Smooth muscle cell (in vitro differentiated cells): ENCODE data around the gene MBD3L4. TPM values are rescaled to one million over a fixed set of nuclear protein-coding genes. Genes with fewer than 3 reads are reported as not detected.
"Not testable (repeated sequence)": the region's sequence is repeated elsewhere in the genome, so short reads cannot be mapped to it uniquely, and the experiment has no call there.

Experiments used
- DNase-seq: peaks from one replicate; lab custom pipeline; 2025; ENCODE audit not compliant: unreplicated experiment; lab: John Stamatoyannopoulos, UW
- H2AFZ ChIP-seq: fragments of 200-600 bp; sonication (generic); 2 replicates; pipeline ENCODE4 v1.6.0; 2016; ENCODE audit warnings: antibody characterized with exemption, low read depth, mild to moderate bottlenecking
- H3F3A ChIP-seq: fragments of 200-600 bp; sonication (generic); 2 replicates; pipeline ENCODE4 v1.6.0; 2017; ENCODE audit warnings: antibody characterized with exemption, low read depth
- H3K27ac ChIP-seq: fragments of 200-600 bp; sonication (generic); 2 replicates; pipeline ENCODE4 v1.5.1; 2016; ENCODE audit warnings: low read depth, mild to moderate bottlenecking
- H3K27me3 ChIP-seq: fragments of 200-600 bp; sonication (generic); 2 replicates; pipeline ENCODE4 v1.6.1; 2016; ENCODE audit warnings: low read depth, mild to moderate bottlenecking
- H3K36me3 ChIP-seq: fragments of 200-600 bp; sonication (generic); 2 replicates; pipeline ENCODE4 v1.5.1; 2016; ENCODE audit warnings: low read depth
- H3K4me1 ChIP-seq: fragments of 200-600 bp; sonication (generic); 2 replicates; pipeline ENCODE4 v1.5.1; 2016; ENCODE audit warnings: low read depth
- H3K4me2 ChIP-seq: fragments of 200-600 bp; sonication (generic); 2 replicates; pipeline ENCODE4 v1.6.0; 2016; ENCODE audit warnings: mild to moderate bottlenecking
- H3K4me3 ChIP-seq: fragments of 200-600 bp; sonication (generic); 2 replicates; pipeline ENCODE4 v1.5.1; 2016; ENCODE audit warnings: mild to moderate bottlenecking
- H3K79me2 ChIP-seq: fragments of 200-600 bp; sonication (generic); 2 replicates; pipeline ENCODE4 v1.6.0; 2016; ENCODE audit warnings: low read depth, mild to moderate bottlenecking
- H3K9ac ChIP-seq: fragments of 200-600 bp; sonication (generic); 2 replicates; pipeline ENCODE4 v1.6.0; 2016; ENCODE audit warnings: low read depth
- H3K9me3 ChIP-seq: fragments of 200-600 bp; sonication (generic); replicated peaks from 2 replicates; pipeline ENCODE4 v1.5.1; 2016; ENCODE audit warnings: low read depth
- H4K20me1 ChIP-seq: fragments of 200-600 bp; sonication (generic); 2 replicates; pipeline ENCODE4 v1.6.0; 2016; ENCODE audit warnings: low read depth
- WGBS: methylation state at CpG from one replicate; pipeline ENCODE4 v1.1.7; 2016; ENCODE audit warnings: low lambda C conversion rate; 5-methylcytosine and 5-hydroxymethylcytosine counted together
- polyA plus RNA-seq: library from polyadenylated mRNA; unstranded; fragments of >200 nt; fragmentation: Nextera tagmentation; extraction: Ambion mirVana; gene quantifications from 2 replicates; pipeline ENCODE4 v1.2.1, GENCODE V29; 2016
- total RNA-seq: library from RNA; depleted of rRNA; stranded (reverse); fragments of >200 nt; gene quantifications from 2 replicates; pipeline ENCODE4 v1.2.3, GENCODE V29; 2014
- TF ChIP-seq, protein P1 (sequence below): fragments of 200-600 bp; sonication (generic); IDR thresholded peaks from 2 replicates; pipeline ENCODE4 v1.5.1; 2017; ENCODE audit warnings: borderline replicate concordance, mild to moderate bottlenecking, antibody characterized with exemption; ENCODE audit not compliant: insufficient read depth, poor library complexity, severe bottlenecking

The MBD3L4 gene
- total and polyA plus RNA-seq, 2 experiments from 2014 or later = not detected

DNA sequence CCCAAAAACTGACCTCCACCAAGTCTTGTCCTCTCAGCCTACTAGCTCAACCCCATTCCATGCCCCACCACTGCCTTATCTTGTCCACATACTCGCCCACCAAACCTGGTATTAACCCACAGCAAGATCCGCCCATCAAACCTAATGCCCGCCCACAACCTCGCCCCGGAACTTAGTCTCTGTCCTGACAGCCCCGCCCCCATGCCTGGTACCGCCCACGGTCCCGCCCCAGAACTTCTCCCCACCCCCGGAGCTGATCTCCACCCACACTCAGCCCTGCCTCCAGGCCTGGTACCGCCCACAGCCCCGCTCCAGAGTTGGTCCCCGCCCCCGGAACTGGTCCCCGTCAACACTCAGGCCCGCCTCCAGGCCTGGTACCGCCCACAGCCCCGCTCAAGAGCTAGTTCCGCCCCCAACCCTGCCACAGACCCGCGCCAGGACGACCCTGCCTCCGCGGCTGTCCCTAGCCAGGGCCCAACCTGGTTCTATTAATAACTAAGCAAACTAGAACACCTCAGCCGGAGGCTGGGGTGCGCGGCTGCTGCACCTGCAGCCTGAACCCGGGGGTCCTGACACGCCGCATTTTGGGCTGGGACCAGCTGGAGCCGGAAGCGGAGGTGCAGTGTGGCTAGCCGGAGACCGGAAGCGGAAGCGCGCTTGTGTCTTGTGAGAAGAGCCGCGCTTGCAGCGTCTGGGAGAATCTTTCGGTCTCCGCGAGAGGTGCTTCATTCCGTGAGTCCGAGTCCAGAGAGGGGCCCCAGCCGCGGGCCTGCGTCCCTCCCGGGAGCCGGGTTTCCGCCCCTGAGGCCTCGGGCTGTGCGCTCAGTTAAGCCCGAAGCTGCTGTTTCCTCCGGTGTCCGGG lies 29.3 kb upstream of the MBD3L4 start, which contains the start of gene ZNF557:
ZNF557 (plus strand) TSS at position 662 of the 862 bp plus-strand sequence. CDS start 5,372 bp downstream, outside the sequence.
- Histone ChIP-seq H3K4me2 (peak within 1 kb of the TSS; percentile 96), H3K36me3 (peaks cover 7% of the 10 kb centered on the region), H3K4me3 (peak within 1 kb of the TSS; percentile 87), H3K27ac (peak within 1 kb of the TSS; percentile 15), H3K9ac (peak within 1 kb of the TSS; percentile 60), H3K9me3 (no peaks in the 10 kb centered on the region), H3K79me2 (peaks cover 10% of the 10 kb centered on the region), H4K20me1 (no peaks in the 10 kb centered on the region), H3F3A (peaks cover 8% of the 10 kb centered on the region), H3K4me1 (peaks cover 5% of the 10 kb centered on the region), H3K27me3 (no peaks in the 10 kb centered on the region), H2AFZ (peak within 1 kb of the TSS; percentile 93)
- WGBS = under 1% methylated on average over 50 of the region's 56 CpGs
- TF ChIP-seq, protein P1, sequence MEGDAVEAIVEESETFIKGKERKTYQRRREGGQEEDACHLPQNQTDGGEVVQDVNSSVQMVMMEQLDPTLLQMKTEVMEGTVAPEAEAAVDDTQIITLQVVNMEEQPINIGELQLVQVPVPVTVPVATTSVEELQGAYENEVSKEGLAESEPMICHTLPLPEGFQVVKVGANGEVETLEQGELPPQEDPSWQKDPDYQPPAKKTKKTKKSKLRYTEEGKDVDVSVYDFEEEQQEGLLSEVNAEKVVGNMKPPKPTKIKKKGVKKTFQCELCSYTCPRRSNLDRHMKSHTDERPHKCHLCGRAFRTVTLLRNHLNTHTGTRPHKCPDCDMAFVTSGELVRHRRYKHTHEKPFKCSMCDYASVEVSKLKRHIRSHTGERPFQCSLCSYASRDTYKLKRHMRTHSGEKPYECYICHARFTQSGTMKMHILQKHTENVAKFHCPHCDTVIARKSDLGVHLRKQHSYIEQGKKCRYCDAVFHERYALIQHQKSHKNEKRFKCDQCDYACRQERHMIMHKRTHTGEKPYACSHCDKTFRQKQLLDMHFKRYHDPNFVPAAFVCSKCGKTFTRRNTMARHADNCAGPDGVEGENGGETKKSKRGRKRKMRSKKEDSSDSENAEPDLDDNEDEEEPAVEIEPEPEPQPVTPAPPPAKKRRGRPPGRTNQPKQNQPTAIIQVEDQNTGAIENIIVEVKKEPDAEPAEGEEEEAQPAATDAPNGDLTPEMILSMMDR = no peak
- peak; percentile 89 for DNase-seq

DNA sequence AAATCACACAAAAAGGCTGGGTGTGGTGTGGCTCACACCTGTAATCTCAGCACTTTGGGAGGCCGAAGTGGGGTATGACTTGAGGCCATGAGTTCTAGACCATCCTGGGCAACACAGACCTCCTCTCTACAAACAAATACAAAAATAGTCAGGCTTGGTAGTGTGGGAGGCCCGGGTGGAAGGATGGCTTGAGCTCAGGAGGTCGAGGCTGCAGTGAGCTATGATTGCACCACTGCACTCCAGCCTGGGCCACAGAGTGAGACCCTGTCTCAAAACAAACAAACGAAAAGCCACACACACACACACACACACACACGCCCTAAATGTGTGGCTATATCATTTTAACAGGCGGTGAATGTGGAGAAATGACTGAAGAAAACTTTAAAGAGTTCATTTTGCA lies 28.6 kb upstream of the MBD3L4 start:
- H3K4me2 ChIP-seq = peak overlapping the region; percentile 96
- H2AFZ ChIP-seq = no peak overlapping the region
- DNase-seq = no peak
- H3K27ac ChIP-seq = no peak overlapping the region
- peaks cover 10% of the 10 kb centered on the region for H3K79me2 ChIP-seq
- TF ChIP-seq, protein P1 = no peak
- H4K20me1 ChIP-seq = no peaks in the 10 kb centered on the region
- H3K4me3 ChIP-seq = peak overlapping the region; percentile 87
- H3K9ac ChIP-seq = no peak overlapping the region
- peaks cover 8% of the 10 kb centered on the region for H3F3A ChIP-seq
- no peaks in the 10 kb centered on the region for H3K27me3 ChIP-seq
- H3K9me3 ChIP-seq = no peaks in the 10 kb centered on the region
- H3K4me1 ChIP-seq = peaks cover 5% of the 10 kb centered on the region
- H3K36me3 ChIP-seq = peaks cover 6% of the 10 kb centered on the region
- 91% methylated on average over 6 of the region's 6 CpGs for WGBS

DNA sequence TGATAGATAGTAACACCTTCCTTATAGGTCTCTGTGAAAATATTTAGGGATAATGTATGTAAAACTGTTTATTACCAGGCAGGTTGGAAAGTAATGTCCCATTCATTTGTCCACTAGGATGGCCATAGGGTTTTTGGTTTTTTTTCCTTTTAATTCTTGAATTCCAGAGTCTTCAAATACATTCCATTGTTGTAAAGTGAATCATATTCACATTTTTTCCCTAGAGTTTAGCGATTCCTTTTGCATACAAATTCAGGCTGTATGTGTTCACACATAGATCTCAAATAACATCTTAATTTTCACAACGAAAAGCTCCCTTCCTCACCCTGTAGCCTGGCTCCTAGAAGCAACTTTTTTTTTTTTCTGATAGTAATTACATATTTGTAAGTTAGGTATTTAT lies 27.7 kb upstream of the MBD3L4 start:
- H3K9ac ChIP-seq = no peak overlapping the region
- peaks cover 10% of the 10 kb centered on the region for H3K79me2 ChIP-seq
- H3F3A ChIP-seq = peaks cover 8% of the 10 kb centered on the region
- DNase-seq = no peak
- H3K27ac ChIP-seq = no peak overlapping the region
- 82% methylated on average over 2 of the region's 2 CpGs for WGBS
- H4K20me1 ChIP-seq = no peaks in the 10 kb centered on the region
- H2AFZ ChIP-seq = no peak overlapping the region
- H3K36me3 ChIP-seq = peaks cover 5% of the 10 kb centered on the region
- no peak overlapping the region for H3K4me2 ChIP-seq
- H3K27me3 ChIP-seq = no peaks in the 10 kb centered on the region
- TF ChIP-seq, protein P1 = no peak
- peaks cover 5% of the 10 kb centered on the region for H3K4me1 ChIP-seq
- H3K4me3 ChIP-seq = no peak overlapping the region
- H3K9me3 ChIP-seq = no peaks in the 10 kb centered on the region

DNA sequence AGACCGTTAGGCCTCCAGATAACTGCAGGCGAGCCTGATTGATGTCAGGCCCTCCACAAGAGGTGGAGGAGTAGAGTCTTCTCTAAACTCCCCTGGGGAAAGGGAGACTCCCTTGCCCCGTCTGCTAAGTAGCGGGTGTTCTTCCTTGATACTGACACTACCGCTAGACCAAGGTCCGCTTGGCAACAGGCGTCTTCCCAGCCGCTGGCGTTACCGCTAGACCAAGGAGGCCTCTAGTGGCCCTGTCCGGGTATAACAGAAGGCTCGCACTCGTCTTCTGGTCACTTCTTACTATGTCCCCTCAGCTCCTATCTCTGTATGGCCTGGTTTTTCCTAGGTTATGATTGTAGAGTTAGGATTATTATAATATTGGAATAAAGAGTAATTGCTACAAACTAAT lies 27.1 kb upstream of the MBD3L4 start:
- not testable (repeated sequence) for DNase-seq, H3K9me3 ChIP-seq, H3F3A ChIP-seq, H3K36me3 ChIP-seq, H3K4me3 ChIP-seq, H3K79me2 ChIP-seq, H3K4me2 ChIP-seq, H4K20me1 ChIP-seq, H3K27me3 ChIP-seq, H2AFZ ChIP-seq, H3K27ac ChIP-seq, H3K4me1 ChIP-seq, H3K9ac ChIP-seq
- WGBS = 46% methylated on average over 13 of the region's 13 CpGs
